Neutrophil (primary cell): Measurements from ENCODE around the gene AHCTF1.

Experiments
- H3K27ac ChIP-seq: fragments of 200-600 bp; sonication (generic); 2 replicates; pipeline ENCODE4 v1.5.1; 2016; ENCODE audit warnings: mild to moderate bottlenecking, moderate library complexity
- H3K27me3 ChIP-seq: fragments of 200-600 bp; sonication (generic); 2 replicates; pipeline ENCODE4 v1.6.0; 2016; ENCODE audit warnings: mild to moderate bottlenecking
- H3K36me3 ChIP-seq: fragments of 200-600 bp; sonication (generic); 2 replicates; pipeline ENCODE4 v1.5.1; 2017
- H3K4me1 ChIP-seq, 2 experiments: fragments of 200-600 bp in 1 of 2; sonication (generic) in 1 of 2; 1 replicate in 1 of 2; 2 replicates in 1 of 2; pipeline versions ENCODE4 v1.5.1 to v1.6.1; 2013 to 2016; ENCODE audit warnings: low read depth in 1 of 2, low read length in 1 of 2, mild to moderate bottlenecking in 1 of 2, moderate library complexity in 1 of 2; ENCODE audit not compliant: control insufficient read depth in 1 of 2, insufficient read depth in 1 of 2
- H3K4me3 ChIP-seq, 2 experiments: fragments of 200-600 bp in 1 of 2; sonication (generic) in 1 of 2; 1 replicate in 1 of 2; 2 replicates in 1 of 2; pipeline ENCODE4 v1.5.1; 2013 to 2016; ENCODE audit warnings: low read depth in 1 of 2, low read length in 1 of 2, mild to moderate bottlenecking in 1 of 2, moderate library complexity in 1 of 2
- H3K9me3 ChIP-seq: fragments of 200-600 bp; sonication (generic); 2 replicates; pipeline ENCODE4 v1.5.1; 2016
- TF ChIP-seq, protein P1 (sequence below): fragments of 200-600 bp; sonication (generic); IDR thresholded peaks from 2 replicates; pipeline ENCODE4 v1.5.1; 2016; ENCODE audit warnings: antibody characterized with exemption

Gene AHCTF1

DNA sequence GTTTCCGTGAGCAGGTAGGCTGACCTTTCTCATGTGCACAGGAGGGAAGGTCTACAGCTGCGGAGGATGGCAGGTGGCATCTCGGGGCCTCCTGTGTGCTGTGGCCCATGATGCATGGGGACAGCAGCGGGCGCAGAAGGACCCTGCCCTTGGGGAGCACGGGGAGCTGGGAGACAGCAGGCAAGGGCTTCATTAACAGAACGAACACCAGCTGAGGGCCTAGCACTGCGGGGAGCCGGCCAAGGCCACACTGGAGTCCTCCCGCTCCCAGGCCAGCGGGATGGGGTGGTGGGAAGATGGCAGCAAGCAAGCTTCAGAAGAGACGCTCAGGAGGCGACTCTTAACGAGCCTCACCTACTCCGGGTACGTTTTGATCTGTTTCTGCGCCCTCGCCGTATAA is 140.9 kb downstream of the AHCTF1 start:
- H3K4me3 ChIP-seq, result no peak overlapping the region
- TF ChIP-seq, protein P1, sequence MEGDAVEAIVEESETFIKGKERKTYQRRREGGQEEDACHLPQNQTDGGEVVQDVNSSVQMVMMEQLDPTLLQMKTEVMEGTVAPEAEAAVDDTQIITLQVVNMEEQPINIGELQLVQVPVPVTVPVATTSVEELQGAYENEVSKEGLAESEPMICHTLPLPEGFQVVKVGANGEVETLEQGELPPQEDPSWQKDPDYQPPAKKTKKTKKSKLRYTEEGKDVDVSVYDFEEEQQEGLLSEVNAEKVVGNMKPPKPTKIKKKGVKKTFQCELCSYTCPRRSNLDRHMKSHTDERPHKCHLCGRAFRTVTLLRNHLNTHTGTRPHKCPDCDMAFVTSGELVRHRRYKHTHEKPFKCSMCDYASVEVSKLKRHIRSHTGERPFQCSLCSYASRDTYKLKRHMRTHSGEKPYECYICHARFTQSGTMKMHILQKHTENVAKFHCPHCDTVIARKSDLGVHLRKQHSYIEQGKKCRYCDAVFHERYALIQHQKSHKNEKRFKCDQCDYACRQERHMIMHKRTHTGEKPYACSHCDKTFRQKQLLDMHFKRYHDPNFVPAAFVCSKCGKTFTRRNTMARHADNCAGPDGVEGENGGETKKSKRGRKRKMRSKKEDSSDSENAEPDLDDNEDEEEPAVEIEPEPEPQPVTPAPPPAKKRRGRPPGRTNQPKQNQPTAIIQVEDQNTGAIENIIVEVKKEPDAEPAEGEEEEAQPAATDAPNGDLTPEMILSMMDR, result no peak

DNA sequence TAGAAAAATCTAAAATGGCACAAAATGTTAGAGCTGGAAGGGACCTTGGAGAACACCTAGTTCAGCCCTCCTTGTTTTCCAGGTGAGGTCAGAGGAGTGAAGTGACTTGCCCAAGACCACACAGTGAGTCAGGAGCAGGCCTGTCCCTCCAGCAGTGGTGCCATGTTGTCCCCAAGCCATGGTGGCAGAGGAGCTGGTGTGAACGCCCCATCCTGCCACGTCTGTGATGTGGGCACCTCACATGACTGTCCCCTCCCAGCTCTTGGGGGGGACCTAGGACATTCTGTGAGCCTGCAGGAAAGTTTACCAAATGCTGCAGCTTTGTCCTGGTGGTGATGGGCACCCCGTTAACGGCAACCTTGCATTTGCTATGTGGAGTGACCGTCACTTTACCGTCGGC is 141.4 kb downstream of the AHCTF1 start:
- peaks cover 0 to 7% of the 10 kb centered on the region in 2 experiments for H3K4me1 ChIP-seq
- TF ChIP-seq, protein P1, result no peak
- no peak overlapping the region for H3K27ac ChIP-seq
- no peak overlapping the region for H3K4me3 ChIP-seq
- H3K27me3 ChIP-seq, result peaks cover 14% of the 10 kb centered on the region
- H3K36me3 ChIP-seq, result no peaks in the 10 kb centered on the region
- H3K9me3 ChIP-seq, result no peaks in the 10 kb centered on the region

More for the DNA sequence above, 140.9 kb downstream of the AHCTF1 start:
- Histone ChIP-seq H3K36me3 (no peaks in the 10 kb centered on the region), H3K27ac (no peak overlapping the region), H3K4me1 (peaks cover 0 to 7% of the 10 kb centered on the region in 2 experiments), H3K27me3 (peaks cover 14% of the 10 kb centered on the region), H3K9me3 (no peaks in the 10 kb centered on the region)

DNA sequence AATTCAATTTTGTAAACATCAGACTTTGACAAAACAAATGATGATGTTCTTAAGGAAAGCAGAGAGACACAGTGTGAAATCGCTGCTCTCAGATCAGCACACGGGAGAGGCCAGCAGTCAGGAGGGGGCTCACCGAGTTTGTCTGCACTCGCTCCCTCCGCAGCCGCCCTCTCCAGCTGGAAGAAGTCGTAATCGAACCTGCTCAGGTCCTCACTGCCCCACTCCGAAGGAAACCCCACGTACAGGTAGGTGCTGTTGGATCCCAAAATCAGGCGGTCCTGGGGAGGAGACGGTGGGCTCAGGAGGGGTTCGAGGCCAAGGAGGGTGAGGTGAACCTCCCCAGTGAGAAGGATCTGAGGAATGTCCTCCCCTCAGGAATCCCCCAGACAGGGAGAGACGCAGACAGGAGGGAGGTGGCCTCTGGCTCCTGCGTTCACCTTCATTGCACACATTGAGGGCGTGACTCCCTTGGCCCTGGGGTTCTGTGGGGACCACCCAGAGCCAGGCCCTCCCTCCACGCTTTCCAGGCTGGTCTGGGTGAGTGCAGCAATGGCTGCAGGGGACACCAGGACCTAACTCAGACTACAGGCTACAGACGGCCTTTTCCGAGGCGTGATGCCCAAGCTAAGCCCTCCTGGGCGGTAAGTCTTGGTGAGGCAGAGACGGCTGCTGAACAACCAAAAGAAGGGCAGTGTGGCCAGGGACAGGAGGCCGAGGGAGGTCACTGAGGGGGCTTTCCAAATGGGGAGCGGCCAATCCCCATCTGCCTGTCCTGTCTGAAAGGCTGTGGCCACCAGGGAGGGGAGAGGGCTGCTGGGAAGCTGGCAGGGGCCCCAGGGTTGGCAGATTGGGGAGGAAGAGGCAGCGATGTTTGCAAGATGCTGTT is 142.1 kb downstream of the AHCTF1 start:
- Histone ChIP-seq H3K4me1 (peaks cover under 1 to 13% of the 10 kb centered on the region in 2 experiments), H3K27ac (no peak overlapping the region), H3K27me3 (peaks cover 14% of the 10 kb centered on the region), H3K36me3 (no peaks in the 10 kb centered on the region), H3K9me3 (no peaks in the 10 kb centered on the region), H3K4me3 (no peak overlapping the region)
- TF ChIP-seq, protein P1, result no peak
